ENCODE results near the gene S1PR3. TPM values are rescaled to one million over a fixed set of nuclear protein-coding genes. Genes with fewer than 3 reads are reported as not detected.

S1PR3 gene
- polyA plus RNA-seq, 4 donors, result 50.4 to 69.6 (median 57.0) TPM

Other genes starting within 250 kb of the S1PR3 start
- gene SHC3, start 187.3 kb downstream of the S1PR3 start, polyA plus RNA-seq (ENCODE audit: insufficient read length in 4 of 4), result 1 to 10 TPM; 1.2 to 3.3 (median 2.6) TPM

Measured in left renal pelvis (tissue), 4 donors.